GM21529 (cell line): ENCODE data around the gene DLG3.
A peak's percentile ranks its signal among the peaks of the same experiment; 100 is the strongest.

Source experiments
- ATAC-seq: cut with Tn5 transposase; IDR thresholded peaks from one replicate; pipeline ENCODE4 v1.9.1; 2021; ENCODE audit not compliant: unreplicated experiment

Gene DLG3

DNA sequence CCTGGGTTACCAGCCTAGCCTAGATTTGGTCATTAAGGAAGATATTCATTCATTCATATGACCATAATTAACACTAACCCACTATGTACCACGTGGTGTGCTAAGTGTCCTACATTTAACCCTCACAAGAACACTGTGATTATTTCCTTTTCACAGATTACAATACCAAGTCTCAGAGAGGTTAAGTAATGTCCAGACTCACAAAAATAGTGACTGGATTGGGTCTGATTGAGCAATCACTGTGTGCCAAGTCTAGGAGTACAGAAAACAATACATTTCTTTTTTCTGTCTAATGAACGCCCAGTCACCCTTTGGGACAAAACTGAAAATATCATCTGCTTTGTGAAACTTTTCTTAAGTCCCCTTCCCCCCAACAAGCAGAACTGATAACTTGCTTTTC, 7.6 kb upstream of the DLG3 start:
- ATAC-seq, result no peak

DNA sequence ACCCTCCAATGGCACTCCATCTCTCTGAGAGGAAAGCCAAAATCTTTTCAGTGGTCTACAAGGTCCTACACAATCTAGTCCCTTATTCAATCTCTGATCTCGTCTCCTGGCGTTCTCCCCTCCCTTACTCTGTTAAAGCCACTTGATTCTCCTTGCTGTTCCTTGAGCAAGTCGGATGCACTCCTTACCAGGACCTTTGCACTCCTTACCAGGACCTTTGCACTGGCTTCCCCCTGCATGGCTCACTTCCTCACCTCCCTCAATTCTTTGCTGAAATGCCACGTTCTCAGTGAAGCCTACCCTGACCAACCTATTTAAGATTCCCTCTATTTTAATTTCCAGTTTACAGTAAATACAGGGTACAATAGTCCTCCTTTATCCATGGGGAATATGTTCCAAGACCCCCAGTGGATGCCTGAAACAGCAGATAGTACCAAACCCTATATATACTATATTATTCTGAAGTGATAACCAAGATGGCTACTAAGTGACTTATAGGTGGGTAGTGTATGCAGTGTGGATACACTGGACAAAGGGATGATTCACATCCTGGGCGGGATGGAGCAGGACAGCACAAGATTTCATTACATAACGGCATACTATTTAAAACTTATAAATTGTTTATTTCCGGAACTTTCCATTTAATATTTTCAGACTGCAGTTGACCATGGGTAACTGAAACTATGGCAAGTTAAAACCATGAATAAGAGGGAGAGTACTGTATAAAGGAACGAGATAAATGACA, 6.5 kb upstream of the DLG3 start:
- no peak for ATAC-seq

DNA sequence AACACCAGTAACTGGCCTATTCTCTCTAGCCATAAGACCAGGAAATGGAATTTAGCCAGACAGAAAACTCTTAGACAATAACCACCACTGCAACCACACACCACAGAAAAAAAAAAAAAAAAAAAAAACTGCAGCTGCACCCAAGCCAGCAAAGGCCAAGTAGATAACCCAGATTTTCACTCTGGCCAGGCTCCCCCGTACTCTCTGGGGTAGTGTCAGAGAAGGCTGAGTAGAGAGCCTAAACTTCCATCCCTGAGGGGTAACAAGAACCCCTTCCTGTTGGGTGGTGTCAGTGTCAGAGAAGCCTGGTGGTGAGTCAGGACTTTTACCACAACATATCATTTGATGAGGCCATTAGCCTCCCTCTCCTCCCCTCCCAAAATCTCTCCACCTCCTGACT, 5.6 kb upstream of the DLG3 start:
- ATAC-seq, result no peak

DNA sequence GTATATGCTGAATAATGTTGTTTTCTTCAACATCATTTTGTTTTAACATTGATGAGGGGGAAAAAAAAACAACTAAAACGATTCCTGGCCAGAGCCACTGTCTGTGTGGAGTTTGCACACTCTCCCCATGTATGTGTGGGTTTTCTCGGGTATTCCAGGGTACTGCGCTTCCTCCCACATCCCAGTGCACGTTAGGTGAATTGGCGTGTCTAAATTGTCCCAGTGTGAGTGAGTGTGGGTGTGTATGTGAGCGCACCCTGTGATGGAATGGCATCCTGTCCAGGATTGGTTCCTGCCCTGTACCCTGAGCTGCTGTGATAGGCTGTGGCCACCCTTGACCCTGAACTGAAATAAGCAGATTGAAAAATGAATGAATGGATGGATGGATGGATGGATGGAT, 2.4 kb upstream of the DLG3 start:
- no peak for ATAC-seq

DNA sequence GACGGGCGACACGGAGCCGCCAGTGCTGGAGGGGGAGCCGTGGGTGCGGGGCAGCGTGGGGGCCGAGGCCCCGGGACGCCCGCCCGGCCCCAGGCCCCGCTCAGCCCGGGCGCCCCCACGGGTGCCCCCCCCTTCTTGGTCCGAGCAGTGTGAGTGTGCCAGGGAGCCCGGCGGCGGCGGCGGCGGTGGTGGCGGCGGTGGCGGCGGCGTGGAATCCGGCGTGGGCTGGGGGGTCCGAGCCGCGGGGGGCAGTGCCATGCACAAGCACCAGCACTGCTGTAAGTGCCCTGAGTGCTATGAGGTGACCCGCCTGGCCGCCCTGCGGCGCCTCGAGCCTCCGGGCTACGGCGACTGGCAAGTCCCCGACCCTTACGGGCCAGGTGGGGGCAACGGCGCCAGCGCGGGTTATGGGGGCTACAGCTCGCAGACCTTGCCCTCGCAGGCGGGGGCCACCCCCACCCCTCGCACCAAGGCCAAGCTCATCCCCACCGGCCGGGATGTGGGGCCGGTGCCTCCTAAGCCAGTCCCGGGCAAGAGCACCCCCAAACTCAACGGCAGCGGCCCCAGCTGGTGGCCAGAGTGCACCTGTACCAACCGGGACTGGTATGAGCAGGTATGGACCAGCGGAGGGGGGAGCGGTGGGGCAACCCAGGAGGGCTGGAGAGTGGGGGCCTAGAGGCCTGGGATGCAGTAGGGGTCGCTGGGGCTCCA, 466 bp downstream of the DLG3 start:
- no peak for ATAC-seq

DNA sequence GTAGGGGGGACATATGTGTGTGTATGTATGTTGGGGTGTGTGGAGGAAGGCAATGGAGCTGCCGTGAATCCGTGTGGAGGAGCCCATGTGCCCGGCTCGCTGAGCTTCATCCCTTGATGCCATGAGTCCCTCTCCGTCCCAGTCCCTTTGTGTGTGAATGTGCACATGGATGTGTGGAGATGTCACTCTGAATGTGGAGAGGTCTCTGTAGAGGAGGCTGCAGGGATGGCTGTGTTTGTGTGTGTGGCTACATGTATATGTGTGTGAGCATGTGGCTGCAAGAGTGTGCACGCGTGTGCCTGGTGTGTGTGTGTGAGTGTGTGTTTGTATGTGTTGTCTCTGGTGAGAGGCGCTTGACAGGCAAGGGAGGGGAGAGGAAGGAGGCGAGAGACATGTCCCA, 1.3 kb downstream of the DLG3 start:
- no peak for ATAC-seq

DNA sequence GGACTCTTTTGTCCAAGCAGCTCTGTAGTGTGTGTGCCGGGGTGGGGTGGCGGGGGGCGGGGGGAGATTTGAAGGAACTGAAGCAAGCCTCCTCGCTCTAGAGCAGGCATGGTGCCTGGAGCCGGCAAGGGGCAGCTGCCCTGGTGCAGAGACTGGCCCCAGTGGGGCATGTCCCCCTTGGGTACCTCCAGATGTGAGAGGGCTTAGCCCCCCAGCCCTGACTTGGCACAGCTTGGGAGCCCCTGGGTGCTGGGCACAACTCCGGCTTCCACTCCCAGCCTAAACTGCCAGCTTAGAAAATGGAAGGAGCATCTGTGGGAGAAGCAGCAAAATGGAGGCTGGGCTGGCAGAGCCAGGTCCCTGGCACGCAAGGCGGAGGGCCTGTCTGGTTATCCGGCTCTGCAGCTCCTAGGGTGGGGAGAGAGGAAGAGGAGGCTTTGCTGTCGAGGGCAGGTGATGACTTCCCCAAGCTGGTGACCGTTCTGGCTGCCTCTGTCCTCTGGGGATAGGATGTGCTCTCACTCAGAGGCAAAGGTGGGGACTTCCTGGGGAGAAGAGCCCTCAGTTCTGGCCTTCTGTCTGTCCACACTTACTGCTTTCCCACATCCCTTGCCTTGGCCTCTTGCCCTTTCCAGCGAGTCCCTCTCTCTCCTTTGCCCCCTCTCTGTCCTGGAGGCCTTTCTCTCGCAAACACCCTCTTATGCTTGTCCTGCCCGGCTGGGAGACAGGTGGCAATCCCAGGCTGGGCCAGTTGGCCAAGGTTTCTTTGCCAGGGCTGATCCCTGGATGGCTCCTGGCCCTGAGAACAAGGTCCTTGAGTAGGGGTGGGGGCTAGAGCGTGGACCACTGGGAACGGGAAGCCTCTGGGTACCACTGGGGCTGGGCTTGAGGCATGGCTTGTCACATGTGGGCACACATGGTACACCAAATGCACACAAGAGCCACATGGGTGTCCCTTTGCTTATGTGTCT, 2.0 kb downstream of the DLG3 start:
- ATAC-seq, result no peak

DNA sequence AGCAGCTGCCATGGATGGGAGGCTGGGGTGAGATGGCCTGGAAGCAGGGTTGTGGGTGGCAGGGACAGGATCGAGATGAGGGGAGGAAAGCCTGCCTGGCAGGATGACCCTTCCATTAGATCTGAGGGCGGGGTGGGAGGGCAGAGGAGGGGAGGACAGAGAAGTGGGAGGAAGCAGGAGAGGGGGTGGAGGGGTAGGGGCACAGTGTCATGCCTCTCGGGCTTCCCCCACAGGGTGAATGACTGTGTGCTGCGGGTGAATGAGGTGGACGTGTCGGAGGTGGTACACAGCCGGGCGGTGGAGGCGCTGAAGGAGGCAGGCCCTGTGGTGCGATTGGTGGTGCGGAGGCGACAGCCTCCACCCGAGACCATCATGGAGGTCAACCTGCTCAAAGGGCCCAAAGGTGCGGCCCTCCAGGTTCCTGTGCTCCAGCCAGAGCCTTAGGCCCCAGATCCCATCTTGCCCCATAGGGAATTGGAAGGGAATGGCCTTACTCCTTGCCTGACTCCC, 4.9 kb downstream of the DLG3 start:
- ATAC-seq, result no peak

DNA sequence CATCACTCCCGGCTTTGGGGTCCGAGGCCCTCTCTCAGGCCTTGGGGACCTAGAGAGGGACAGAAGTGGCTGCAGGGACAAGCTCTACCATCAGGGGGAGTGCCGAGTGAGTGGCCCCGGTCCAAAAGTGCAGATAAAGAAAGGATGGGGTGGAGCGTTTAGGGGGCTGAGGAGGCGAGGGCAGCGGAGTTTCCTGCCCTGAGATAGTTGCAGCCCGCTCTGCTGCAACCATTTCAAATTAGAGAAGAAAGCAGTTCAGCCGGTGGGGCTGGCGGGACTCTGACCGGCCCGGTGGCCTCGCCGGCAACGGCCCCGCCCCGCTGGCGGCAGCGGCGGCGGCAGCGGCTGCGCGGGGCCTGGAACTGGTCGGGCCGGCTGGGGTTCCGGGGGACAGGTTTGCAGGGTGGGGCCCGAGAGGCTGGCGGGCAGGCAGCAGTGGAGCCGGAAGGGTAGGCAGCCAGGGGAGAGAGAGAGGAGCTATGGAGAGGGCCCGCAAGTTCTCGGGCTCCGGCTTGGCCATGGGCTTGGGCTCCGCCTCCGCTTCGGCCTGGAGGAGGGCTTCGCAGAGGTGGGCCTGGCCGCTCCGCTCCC, 7.6 kb downstream of the DLG3 start:
- ATAC-seq, result peak; percentile 28

DNA sequence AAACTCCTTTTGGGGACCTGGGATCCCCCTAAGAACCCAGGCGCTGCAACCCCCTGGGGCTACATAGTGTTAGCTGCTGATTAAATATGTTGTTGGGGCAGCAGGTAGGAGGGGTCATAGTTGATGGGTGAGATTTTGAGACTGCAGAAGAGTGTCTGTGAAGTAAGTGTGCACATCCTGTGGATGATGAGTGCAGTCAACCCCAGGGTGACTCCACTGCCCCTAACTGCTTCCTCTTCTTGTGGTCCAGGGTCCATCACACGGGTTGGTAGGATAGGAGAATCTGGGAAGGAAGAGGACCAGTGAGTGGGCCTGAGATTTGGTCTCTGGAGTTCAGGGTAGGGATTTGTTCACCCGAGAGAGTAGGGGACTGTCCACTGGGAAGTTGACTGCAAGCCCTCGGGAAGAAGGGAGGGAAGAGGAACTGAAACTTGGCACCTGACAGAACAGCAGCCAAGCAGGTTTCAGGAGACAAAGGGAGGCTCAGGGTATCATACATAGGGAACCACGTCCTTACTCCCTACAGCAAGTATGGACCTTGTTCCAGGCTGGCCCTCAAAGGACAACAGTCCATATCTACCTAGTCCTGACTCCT, 8.5 kb downstream of the DLG3 start:
- ATAC-seq, result no peak

DNA sequence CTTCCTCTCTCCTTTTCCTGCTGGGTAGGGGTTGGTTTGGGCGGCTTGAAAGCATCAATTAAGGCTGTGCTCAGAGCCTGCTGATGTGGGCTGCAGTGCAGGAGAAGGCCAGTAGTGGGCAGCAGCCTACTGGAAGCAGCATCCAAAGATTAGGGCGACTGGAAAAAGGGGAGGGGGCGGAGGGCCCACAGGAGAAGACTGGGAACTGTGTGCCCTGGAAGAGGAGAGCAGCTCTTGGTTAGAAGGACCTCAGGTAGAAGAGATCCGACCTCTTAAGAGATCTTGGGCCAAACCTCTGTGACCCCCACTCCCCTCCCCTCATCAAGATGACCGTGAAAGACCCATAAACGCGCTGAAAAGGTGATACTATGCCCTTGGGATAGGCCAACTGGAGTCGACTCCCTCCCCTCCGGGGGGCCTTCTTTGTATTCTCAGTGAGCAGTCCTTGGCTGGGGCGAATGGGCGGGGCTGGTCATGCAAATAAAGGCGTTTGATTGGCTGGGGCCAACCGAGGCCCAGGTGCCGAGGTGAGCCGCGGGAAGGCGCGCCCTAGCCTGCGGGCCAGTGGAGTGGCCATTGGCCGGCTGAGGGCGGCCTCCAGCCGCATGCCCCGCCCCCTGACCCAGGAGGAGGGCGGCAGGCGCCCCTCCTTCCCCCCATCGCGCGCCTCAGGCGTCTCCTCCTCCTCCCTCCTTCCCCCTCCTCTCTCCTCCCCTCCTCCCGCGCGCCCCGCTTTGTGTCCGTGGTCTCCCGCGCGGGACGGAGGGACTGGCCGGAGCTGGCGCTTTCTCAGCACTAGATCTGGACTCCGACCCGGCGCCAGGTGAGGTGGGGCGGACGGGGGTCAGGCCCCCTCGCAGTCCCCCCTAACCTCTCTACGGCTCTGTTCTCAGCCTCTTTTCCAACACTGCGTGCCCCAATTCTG, 10.1 kb downstream of the DLG3 start:
- ATAC-seq, result peak; percentile 50

DNA sequence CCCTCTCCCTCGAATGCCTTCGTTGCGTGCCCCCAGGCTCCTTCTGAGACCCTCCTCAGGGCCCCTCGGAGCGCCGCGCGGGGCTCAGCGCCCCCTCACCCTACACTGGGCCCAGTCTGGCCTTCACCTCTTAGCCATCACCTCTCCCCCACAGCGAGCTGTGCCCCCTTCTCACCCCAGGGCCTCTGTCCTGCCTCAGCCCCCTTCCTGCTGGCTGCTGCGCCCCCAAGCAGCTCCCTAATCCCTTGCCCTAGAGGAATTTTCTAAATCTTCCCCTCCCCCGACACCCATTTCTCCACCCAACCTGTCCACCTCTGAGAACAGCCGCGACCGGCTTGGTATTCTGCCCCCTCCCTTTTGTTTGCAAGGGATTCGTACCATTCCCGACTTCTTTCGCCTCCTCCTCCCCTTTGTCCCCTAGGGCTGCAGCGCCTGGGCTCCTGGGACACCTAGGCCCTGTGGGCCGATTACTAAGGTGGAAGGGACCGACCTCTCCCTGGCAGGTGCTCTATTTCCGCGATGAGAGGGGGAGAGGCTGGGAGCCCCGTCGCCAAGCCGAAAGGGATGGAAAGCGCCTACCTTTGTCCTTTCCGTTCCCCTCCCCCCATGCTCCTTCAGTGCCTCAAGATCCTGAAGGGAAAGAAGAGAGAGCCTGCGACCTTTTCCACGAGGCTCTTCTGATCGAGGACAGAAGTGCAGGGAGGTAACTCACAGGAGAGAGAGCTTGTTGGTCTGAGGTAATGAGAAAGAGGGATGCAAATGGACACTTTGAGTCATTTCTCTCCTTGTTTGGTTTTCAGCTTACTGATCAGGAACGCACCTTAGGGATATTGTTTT, 10.9 kb downstream of the DLG3 start:
- ATAC-seq, result no peak

DNA sequence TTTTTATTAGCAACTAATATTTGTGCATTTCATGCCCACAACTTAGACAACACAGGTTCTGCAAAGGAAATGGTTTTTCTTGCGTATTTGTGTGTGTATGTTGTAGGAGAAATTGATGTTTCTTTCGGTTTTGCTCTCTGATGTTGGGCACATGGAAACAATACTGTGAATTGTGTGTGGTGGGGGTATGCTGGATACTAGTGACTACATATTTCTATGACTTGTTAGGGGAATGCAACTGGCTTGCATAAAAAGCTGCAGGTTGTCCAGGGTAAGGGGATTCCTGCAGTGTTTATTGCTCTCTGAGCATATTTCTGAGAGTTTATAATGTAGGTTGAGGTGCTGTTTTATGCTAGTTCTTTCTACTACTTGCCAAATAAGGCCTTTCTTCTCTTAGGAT, 11.6 kb downstream of the DLG3 start:
- ATAC-seq, result no peak

DNA sequence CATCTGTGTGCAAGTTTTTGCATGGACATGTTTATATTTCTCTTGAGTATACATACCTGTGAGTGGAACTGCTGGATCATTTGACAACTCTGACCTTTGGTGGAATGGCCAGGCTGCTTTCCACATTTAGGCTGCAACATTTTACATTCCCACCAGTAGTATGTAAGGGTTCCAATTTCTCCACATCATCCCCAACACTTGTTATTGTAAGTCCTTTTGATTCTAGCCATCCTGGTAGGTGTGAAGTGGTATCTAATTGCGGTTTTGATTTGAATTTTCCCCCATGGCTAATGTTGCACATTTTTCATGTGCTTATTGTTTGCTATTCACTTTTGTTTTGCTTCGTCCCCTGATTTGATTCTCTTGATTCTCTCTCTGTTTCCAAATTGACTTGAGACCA, 16.4 kb downstream of the DLG3 start:
- ATAC-seq, result no peak

DNA sequence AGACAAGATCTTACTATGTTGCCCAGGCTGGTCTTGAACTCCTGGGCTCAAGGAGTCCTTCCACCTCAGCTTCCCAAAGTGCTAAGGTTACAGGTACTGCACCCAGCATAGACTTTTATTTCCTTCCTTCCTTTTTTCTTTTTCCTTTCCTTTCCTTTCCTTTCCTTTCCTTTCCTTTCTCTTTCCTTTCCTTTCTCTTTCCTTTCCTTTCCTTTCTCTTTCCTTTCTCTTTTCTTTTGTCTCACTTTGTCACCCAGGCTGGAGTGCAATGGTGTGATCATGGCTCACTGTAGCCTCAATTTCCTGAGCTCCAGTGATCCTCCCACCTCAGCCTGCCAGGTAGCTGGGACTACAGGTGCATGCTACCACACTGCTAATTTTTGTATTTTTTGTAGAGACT, 19.4 kb downstream of the DLG3 start:
- no peak for ATAC-seq

DNA sequence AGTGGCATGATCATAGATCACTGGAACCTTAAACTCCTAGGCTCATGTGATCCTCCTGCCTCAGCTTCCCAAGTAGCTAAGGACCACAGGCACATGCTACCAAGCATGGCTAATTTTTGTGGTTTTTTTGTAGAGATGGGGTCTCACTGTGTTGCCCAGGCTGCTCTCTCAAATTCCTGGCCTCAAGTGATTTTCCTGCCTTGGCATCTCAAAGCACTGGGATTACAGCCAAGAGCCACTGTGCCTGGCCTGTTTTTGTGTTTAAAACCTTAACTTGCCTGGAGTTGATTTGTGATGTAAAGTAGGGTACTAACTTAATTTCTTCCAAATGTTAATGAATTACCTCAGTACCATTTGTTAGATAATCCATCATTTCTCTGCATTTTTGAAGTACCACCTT, 22.3 kb downstream of the DLG3 start:
- ATAC-seq, result no peak

DNA sequence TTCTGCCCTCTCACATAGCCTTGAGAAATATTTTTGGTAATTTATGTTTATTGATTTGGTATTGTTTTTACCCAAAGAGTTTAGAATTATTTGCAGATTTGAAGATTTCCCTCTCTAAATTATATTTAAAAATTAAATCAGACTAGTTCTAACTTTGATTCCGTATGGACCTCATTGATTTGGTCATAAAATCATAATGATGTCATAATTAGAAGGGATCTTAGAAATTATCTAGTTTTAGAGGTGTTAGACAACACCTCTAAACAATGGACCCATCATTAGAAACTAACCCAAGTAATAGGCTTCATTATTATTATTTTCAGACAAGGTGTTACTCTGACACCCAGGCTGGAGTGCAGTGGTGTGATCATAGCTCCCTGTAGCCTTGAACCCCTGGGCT, 24.1 kb downstream of the DLG3 start:
- no peak for ATAC-seq

DNA sequence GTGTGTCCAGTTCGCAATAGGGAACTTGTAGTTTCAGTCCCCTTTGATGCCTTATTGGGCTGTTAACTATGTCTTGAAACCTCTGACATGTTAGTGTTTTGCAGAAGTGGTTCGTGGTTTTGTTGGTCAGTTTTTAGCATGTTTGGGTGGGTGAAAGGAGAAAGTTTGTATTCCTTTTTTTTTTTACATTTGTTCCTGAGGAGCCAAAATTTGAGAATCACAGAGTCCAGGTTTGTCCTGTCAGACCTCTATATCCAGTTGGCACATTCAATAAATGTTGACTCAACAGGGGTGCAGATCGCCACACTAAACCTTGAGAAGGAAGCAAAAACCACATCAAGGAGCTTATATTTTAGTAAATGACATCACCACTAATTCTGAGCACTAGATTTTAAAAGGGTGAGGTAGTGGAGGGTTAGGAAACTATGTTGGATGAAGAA, 26.2 kb downstream of the DLG3 start:
- peak; percentile 57 for ATAC-seq
